Measurements from ENCODE around the gene ACE. TPM values are rescaled to one million over a fixed set of nuclear protein-coding genes. Genes with fewer than 3 reads are reported as not detected.

Gene ACE
- total RNA-seq, 2 experiments from 2014 or later = 18.2 to 19.3 TPM

DNA sequence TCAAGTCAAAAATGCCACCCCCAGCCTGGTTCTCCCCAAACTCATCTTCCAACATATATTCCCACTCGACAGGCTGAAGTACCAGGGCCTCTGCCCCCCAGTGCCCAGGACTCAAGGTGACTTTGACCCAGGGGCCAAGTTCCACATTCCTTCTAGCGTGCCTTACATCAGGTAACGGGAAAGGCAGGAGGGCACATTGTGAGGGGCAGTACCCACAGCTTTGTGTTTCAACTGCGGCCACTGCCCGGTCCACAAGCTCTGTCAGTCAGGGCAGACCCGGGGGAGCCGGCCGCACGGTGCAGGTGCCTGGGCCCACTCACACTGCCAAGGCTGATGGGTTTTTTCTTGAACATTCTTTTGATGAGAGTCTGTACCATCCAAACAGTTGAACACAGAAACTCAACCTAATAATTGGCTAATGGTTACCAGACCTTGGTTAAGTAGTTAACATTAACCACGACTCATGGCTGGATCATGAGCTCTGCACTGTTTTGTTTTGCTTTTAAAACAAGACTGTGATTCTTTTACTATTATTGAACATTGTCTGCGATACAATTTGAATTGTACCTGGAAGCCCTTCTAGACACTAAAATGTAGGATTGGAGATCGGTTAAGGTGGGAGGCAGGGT is 17.6 kb downstream of the ACE start:
- peaks cover 5% of the 10 kb centered on the region for H3K27me3 Mint-ChIP-seq
- H3K4me1 Mint-ChIP-seq = no peaks in the 10 kb centered on the region
- H3K36me3 Mint-ChIP-seq = no peaks in the 10 kb centered on the region
- H3K4me3 Mint-ChIP-seq = no peak overlapping the region
- H3K9me3 Mint-ChIP-seq = no peaks in the 10 kb centered on the region
- H3K27ac Mint-ChIP-seq = no peak overlapping the region
- POLR2A ChIA-PET = no interaction called here
- ATAC-seq (ENCODE audit: low read depth) = no peak
- DNase-seq = no peak

GRCh38 chr17:63495491-63495890 is 18.6 kb downstream of the ACE start:
- POLR2A ChIA-PET = no interaction called here

GRCh38 chr17:63496177-63496576 is 19.3 kb downstream of the ACE start:
- no peak for DNase-seq
- no peaks in the 10 kb centered on the region for H3K36me3 Mint-ChIP-seq
- no peak overlapping the region for H3K27ac Mint-ChIP-seq
- no peaks in the 10 kb centered on the region for H3K4me1 Mint-ChIP-seq
- no peak for ATAC-seq (ENCODE audit: low read depth)
- H3K9me3 Mint-ChIP-seq = no peaks in the 10 kb centered on the region
- H3K4me3 Mint-ChIP-seq = no peak overlapping the region
- POLR2A ChIA-PET = no interaction called here
- H3K27me3 Mint-ChIP-seq = peaks cover 5% of the 10 kb centered on the region

More at GRCh38 chr17:63495491-63495890, 18.6 kb downstream of the ACE start:
- DNase-seq (no peak), ATAC-seq (ENCODE audit: low read depth) (no peak)
- Mint-ChIP-seq H3K27ac (no peak overlapping the region), H3K27me3 (peaks cover 5% of the 10 kb centered on the region), H3K4me1 (no peaks in the 10 kb centered on the region), H3K4me3 (no peak overlapping the region), H3K9me3 (no peaks in the 10 kb centered on the region), H3K36me3 (no peaks in the 10 kb centered on the region)

- H3K27me3 Mint-ChIP-seq = peaks cover 10% of the 10 kb centered on the region
- ATAC-seq (ENCODE audit: low read depth) = no peak
Observed at GRCh38 chr17:63496663-63497400, 20.0 kb downstream of the ACE start.

GRCh38 chr17:63497708-63498483 is 21.0 kb downstream of the ACE start:
- ATAC-seq (ENCODE audit: low read depth) (no peak), DNase-seq (no peak)
- POLR2A ChIA-PET = no interaction called here

More at GRCh38 chr17:63496663-63497400, 20.0 kb downstream of the ACE start:
- H3K9me3 Mint-ChIP-seq = no peaks in the 10 kb centered on the region
- no peak overlapping the region for H3K4me3 Mint-ChIP-seq
- no peak overlapping the region for H3K27ac Mint-ChIP-seq
- no peak for DNase-seq
- POLR2A ChIA-PET = no interaction called here
- H3K4me1 Mint-ChIP-seq = no peaks in the 10 kb centered on the region
- H3K36me3 Mint-ChIP-seq = no peaks in the 10 kb centered on the region

DNA sequence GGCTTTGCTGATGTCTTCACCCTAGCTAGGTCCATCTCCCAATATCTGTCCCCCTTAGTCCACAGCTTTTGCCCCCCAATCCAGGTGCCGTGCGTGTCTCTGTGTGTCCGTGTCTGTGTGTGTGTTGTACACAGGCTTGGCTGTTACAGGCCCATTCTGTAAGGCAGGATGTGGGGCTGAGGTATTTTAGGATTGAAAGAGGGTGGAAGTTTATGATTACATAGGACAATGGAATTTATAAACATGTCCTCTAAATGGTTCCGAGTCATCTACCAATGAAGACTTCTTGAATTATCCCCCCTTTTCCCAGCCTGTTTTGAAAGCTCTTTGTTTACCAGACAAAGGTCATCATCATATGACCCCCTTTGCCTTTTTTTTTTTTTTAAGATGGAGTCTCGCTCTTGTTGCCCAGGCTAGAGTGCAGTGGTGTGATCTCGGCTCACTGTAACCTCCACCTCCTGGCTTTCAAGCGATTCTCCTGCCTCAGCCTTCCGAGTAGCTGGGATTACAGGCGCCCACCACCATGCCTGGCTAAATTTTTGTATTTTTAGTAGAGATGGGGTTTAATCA is 21.9 kb downstream of the ACE start:
- no peak overlapping the region for H3K27ac Mint-ChIP-seq
- DNase-seq (no peak), ATAC-seq (ENCODE audit: low read depth) (no peak)
- H3K36me3 Mint-ChIP-seq = no peaks in the 10 kb centered on the region
- H3K4me1 Mint-ChIP-seq = no peaks in the 10 kb centered on the region
- H3K27me3 Mint-ChIP-seq = peaks cover 12% of the 10 kb centered on the region
- POLR2A ChIA-PET = no interaction called here
- no peaks in the 10 kb centered on the region for H3K9me3 Mint-ChIP-seq
- no peak overlapping the region for H3K4me3 Mint-ChIP-seq

More at GRCh38 chr17:63497708-63498483, 21.0 kb downstream of the ACE start:
- H3K4me3 Mint-ChIP-seq = no peak overlapping the region
- no peak overlapping the region for H3K27ac Mint-ChIP-seq
- peaks cover 7% of the 10 kb centered on the region for H3K27me3 Mint-ChIP-seq
- H3K36me3 Mint-ChIP-seq = no peaks in the 10 kb centered on the region
- no peaks in the 10 kb centered on the region for H3K9me3 Mint-ChIP-seq
- no peaks in the 10 kb centered on the region for H3K4me1 Mint-ChIP-seq

DNA sequence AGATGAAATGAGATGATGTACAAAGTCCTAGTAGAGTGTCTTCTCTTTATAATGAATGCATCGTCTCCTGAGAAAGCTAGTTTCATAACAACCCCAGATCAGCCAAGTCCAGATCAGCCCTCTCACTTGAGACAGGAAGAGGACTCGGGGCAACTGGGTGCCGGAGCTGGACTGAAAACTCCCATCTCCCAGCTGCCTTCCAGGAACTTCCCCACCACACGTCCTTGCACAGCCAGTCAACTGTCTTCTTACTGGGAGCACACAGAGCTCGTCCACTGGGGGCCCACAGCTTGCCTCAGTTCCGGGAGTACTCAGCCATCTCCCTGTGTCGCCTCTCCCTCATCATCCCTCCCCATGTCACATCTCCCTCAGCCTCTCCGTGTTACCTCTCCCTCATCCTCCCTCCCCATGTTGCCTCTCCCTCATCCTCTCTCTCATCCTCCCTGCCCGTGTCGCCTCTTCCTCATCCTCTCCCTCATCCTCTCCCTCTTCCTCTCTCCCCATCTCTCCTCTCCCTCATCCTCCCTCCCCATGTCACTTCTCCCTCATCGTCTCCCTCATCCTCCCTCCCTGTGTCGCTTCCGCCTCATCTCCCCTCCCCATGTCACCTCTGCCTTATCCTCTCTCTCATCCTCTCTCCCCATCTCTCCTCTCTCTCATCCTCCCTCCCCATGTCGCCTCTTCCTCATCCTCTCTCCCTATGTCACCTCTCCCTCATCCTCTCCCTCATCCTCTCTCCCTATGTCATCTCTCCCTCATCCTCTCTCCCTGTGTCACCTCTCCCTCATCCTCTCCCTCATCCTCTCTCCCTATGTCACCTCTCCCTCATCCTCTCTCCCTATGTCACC is 23.9 kb downstream of the ACE start:
- no peak overlapping the region for H3K27ac Mint-ChIP-seq
- no peaks in the 10 kb centered on the region for H3K36me3 Mint-ChIP-seq
- POLR2A ChIA-PET = no interaction called here
- DNase-seq (no peak), ATAC-seq (ENCODE audit: low read depth) (no peak)
- peaks cover 4% of the 10 kb centered on the region for H3K9me3 Mint-ChIP-seq
- H3K4me3 Mint-ChIP-seq = no peak overlapping the region
- no peaks in the 10 kb centered on the region for H3K4me1 Mint-ChIP-seq
- H3K27me3 Mint-ChIP-seq = peaks cover 24% of the 10 kb centered on the region

DNA sequence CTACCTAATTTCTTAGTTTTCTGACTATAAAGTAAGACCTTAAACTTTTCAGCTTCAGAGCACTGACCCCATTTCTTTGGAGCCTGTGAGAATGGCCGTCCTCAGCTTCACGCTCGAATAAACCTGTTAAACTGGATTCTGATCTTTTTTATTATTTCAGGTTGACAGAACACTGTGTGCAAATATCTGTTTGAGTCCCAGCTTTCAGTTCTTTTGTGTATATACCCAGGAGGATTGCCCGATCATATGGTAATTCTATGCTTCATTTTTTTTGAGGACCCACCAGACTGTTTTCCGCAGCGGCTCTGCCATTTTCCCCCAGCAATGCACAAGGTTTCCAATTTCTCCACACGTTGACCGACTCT is 26.5 kb downstream of the ACE start:
- no peaks in the 10 kb centered on the region for H3K36me3 Mint-ChIP-seq
- POLR2A ChIA-PET = no interaction called here
- H3K27ac Mint-ChIP-seq = no peak overlapping the region
- peaks cover 26% of the 10 kb centered on the region for H3K27me3 Mint-ChIP-seq
- H3K4me3 Mint-ChIP-seq = no peak overlapping the region
- ATAC-seq (ENCODE audit: low read depth) (no peak), DNase-seq (no peak)
- no peaks in the 10 kb centered on the region for H3K4me1 Mint-ChIP-seq
- peaks cover 4% of the 10 kb centered on the region for H3K9me3 Mint-ChIP-seq

DNA sequence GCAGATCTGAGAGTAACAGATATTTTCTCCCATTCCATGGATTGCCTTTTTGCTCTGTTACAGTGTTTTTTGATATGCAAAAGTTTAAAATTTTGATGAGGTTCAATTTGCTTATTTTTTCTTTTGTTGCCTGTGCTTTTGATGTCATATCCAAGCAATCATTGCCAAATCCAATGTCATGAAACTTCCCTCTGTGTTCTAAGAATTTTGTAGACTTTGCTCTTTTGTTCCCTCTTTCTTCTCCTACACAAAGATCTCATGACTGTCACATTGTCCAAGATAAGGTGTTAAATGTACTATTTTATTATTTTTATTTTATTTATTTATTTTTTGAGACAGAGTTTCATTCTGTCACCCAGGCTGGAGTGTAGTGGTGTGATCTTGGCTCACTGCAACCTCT is 27.4 kb downstream of the ACE start:
- Mint-ChIP-seq H3K27me3 (peaks cover 25% of the 10 kb centered on the region), H3K9me3 (peaks cover 4% of the 10 kb centered on the region), H3K27ac (no peak overlapping the region), H3K4me1 (no peaks in the 10 kb centered on the region), H3K36me3 (no peaks in the 10 kb centered on the region), H3K4me3 (no peak overlapping the region)
- POLR2A ChIA-PET = no interaction called here
- no peak for ATAC-seq (ENCODE audit: low read depth)
- no peak for DNase-seq

DNA sequence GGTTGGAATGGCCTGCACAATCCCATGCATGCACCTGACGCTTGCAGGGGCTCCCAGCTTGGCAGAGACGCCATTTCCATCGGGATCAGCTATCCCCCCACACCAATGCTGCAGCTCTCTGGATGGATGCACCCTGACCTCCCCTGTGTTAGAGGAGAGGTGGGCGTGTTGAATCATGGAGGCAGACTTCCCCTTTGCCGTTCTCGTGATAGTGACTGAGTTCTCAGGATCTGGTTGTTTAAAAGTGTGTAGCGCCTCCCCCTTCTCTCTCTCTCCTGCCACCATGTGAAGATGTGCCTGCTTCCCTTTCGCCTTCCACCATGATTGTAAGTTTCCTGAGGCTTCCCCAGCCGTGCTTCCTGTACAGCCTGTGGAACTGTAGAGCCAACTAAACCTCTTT is 28.5 kb downstream of the ACE start:
- H3K27me3 Mint-ChIP-seq = peaks cover 25% of the 10 kb centered on the region
- ATAC-seq (ENCODE audit: low read depth) (no peak), DNase-seq (no peak)
- H3K36me3 Mint-ChIP-seq = no peaks in the 10 kb centered on the region
- POLR2A ChIA-PET = no interaction called here
- no peak overlapping the region for H3K27ac Mint-ChIP-seq
- no peak overlapping the region for H3K4me3 Mint-ChIP-seq
- H3K4me1 Mint-ChIP-seq = no peaks in the 10 kb centered on the region
- peaks cover 4% of the 10 kb centered on the region for H3K9me3 Mint-ChIP-seq

- Mint-ChIP-seq H3K36me3 (no peaks in the 10 kb centered on the region), H3K27ac (no peak overlapping the region), H3K27me3 (peaks cover 21% of the 10 kb centered on the region), H3K9me3 (peaks cover 4% of the 10 kb centered on the region), H3K4me3 (no peak overlapping the region), H3K4me1 (no peaks in the 10 kb centered on the region)
- ATAC-seq (ENCODE audit: low read depth) (no peak), DNase-seq (no peak)
- POLR2A ChIA-PET = no interaction called here
Observed at GRCh38 chr17:63506627-63507026, 29.8 kb downstream of the ACE start.

- Mint-ChIP-seq H3K4me1 (no peaks in the 10 kb centered on the region), H3K9me3 (no peaks in the 10 kb centered on the region), H3K27me3 (peaks cover 5% of the 10 kb centered on the region), H3K4me3 (no peak overlapping the region), H3K27ac (no peak overlapping the region), H3K36me3 (no peaks in the 10 kb centered on the region)
- DNase-seq = no peak
- ATAC-seq (ENCODE audit: low read depth) = no peak
- POLR2A ChIA-PET = no interaction called here
Observed at GRCh38 chr17:63511331-63511730, 34.5 kb downstream of the ACE start.

- H3K27me3 Mint-ChIP-seq = peaks cover 4% of the 10 kb centered on the region
- POLR2A ChIA-PET = no interaction called here
Observed at GRCh38 chr17:63512388-63512787, 35.5 kb downstream of the ACE start.

More at GRCh38 chr17:63512388-63512787, 35.5 kb downstream of the ACE start:
- no peaks in the 10 kb centered on the region for H3K9me3 Mint-ChIP-seq
- peaks cover 3% of the 10 kb centered on the region for H3K4me1 Mint-ChIP-seq
- no peaks in the 10 kb centered on the region for H3K36me3 Mint-ChIP-seq
- DNase-seq = no peak
- H3K27ac Mint-ChIP-seq = no peak overlapping the region
- ATAC-seq (ENCODE audit: low read depth) = no peak
- no peak overlapping the region for H3K4me3 Mint-ChIP-seq
